Sigmoid colon (tissue), 7 donors: ENCODE data around the gene C1orf35. TPM values are rescaled to one million over a fixed set of nuclear protein-coding genes. Genes with fewer than 3 reads are reported as not detected.

ENCODE experiments used
- DNase-seq: peaks from one replicate; pipeline ENCODE4 v3.0.0-alpha.2; 2019
- H3K27ac ChIP-seq, 4 donors: fragments of 200-600 bp; sonication (generic); one replicate each; pipeline ENCODE4 v1.5.1; 2016 to 2019; ENCODE audit warnings: mild to moderate bottlenecking in 1 of 4
- H3K27me3 ChIP-seq, 3 donors: fragments of 200-600 bp; sonication (generic); one replicate each; pipeline ENCODE4 v1.5.1; 2019; ENCODE audit warnings: mild to moderate bottlenecking in 1 of 3
- H3K36me3 ChIP-seq, 4 donors: fragments of 200-600 bp; sonication (generic); one replicate each; pipeline ENCODE4 v1.5.1; 2016 to 2019
- H3K4me1 ChIP-seq, 4 donors: fragments of 200-600 bp; sonication (generic); one replicate each; pipeline ENCODE4 v1.5.1; 2017 to 2019
- H3K4me3 ChIP-seq, 4 donors: fragments of 200-600 bp; sonication (generic); one replicate each; pipeline ENCODE4 v1.5.1; 2017 to 2019; ENCODE audit warnings: mild to moderate bottlenecking in 2 of 4, moderate library complexity in 1 of 4
- H3K9me3 ChIP-seq, 4 donors: fragments of 200-600 bp in 3 of 4; sonication (generic) in 3 of 4; one replicate each; pipeline versions ENCODE4 v1.5.1 to v1.6.1; 2013 to 2019
- EP300 ChIP-seq, 4 donors: sonication (generic); formaldehyde crosslinking; IDR thresholded peaks; one replicate each; pipeline ENCODE4 v1.6.1; 2017; ENCODE audit warnings: antibody characterized with exemption in 4 of 4
- POLR2A ChIP-seq, 2 donors: fragments of 450-650 bp; IDR thresholded peaks; one replicate each; pipeline ENCODE4 v1.6.1; 2016; ENCODE audit warnings: antibody characterized with exemption in 2 of 2, mild to moderate bottlenecking in 2 of 2, moderate library complexity in 2 of 2
- POLR2AphosphoS5 ChIP-seq, 4 donors: sonication (generic); formaldehyde crosslinking; IDR thresholded peaks; one replicate each; pipeline ENCODE4 v1.6.1; 2017; ENCODE audit warnings: antibody characterized with exemption in 4 of 4
- WGBS, 2 donors: extraction: QIAGEN DNeasy Blood & Tissue Kit; methylation state at CpG; one replicate each; pipeline ENCODE4 v1.1.7; 2013; 5-methylcytosine and 5-hydroxymethylcytosine counted together
- intact Hi-C: fragments of 100-400 bp; cut with DNase I; formaldehyde crosslinking; loops from one replicate; pipeline ENCODE4 v1.15.1; 2023
- polyA plus RNA-seq, 3 donors: library from polyadenylated mRNA; stranded (reverse); fragments of 200-250 nt; gene quantifications; one replicate each; pipeline ENCODE4 v1.2.3, GENCODE V29; 2013
- total RNA-seq, 4 donors: library from RNA; depleted of rRNA; stranded (reverse); fragments of >200 nt; gene quantifications; one replicate each; pipeline ENCODE4 v1.1.0, GENCODE V29; 2016
- TF ChIP-seq, protein P1 (sequence below), 4 experiments: fragments of 450-650 bp in 3 of 4; fragments of 200-600 bp in 1 of 4; IDR thresholded peaks; one replicate each; pipeline ENCODE4 v1.5.1; 2016 to 2019; ENCODE audit warnings: antibody characterized with exemption in 4 of 4, mild to moderate bottlenecking in 3 of 4, moderate library complexity in 2 of 4
- donor health status: healthy with polysubstance abuse.
- donor health status: Bipolar disorder and iron deficiency.
- donor health status: healthy.

Gene C1orf35
- total and polyA plus RNA-seq, 7 donors: 7.8 to 18.1 (median 11.4) TPM

DNA sequence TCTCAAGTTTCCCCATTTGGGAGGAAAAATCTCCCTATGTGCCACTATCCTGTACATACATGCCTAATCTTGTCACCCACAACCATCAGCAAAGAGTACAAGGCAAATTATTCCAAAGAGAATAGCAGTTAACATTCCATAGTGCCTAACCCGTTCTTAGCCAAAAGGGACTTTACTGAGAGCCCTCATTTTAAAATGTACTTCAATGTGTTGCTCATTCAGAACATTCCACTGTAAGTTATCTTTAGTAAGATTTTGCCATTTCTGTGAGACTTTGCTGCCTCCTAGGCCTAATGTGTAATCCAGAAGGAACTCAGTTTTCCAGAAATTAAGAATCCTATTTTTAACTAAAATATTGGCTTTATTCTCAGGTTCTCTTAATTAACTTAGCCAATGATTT lies 17.2 kb upstream of the C1orf35 start:
- H3K9me3 ChIP-seq: no peaks in the 10 kb centered on the region
- WGBS, 2 donors: 88 to 89% methylated on average over 1 of the region's 1 CpG

DNA sequence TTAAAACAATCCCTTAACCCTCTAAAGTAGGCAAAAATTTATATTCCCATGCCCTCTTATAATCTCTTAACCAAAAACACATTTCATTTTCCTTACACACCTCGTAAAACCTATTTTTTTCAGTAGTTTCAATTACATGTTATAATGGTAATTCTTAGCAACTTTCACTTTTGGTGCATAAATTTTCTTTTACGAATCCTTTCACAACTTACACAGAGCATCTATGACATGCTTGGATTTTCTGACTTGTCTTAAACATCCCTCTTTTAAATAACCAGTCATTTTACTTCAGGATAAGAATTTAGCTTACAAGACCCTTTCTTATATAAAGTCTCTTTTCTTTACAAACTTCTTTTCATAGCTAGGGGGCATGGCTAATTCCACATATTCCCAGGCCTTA lies 14.9 kb upstream of the C1orf35 start:
- H3K27me3 ChIP-seq: no peaks in the 10 kb centered on the region
- TF ChIP-seq EP300 (IDR thresholded peaks at IDR 0.05): no peak
- TF ChIP-seq POLR2AphosphoS5 (IDR thresholded peaks at IDR 0.05): no peak
- TF ChIP-seq, protein P1, sequence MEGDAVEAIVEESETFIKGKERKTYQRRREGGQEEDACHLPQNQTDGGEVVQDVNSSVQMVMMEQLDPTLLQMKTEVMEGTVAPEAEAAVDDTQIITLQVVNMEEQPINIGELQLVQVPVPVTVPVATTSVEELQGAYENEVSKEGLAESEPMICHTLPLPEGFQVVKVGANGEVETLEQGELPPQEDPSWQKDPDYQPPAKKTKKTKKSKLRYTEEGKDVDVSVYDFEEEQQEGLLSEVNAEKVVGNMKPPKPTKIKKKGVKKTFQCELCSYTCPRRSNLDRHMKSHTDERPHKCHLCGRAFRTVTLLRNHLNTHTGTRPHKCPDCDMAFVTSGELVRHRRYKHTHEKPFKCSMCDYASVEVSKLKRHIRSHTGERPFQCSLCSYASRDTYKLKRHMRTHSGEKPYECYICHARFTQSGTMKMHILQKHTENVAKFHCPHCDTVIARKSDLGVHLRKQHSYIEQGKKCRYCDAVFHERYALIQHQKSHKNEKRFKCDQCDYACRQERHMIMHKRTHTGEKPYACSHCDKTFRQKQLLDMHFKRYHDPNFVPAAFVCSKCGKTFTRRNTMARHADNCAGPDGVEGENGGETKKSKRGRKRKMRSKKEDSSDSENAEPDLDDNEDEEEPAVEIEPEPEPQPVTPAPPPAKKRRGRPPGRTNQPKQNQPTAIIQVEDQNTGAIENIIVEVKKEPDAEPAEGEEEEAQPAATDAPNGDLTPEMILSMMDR (IDR thresholded peaks at IDR 0.05): no peak
- no peak for TF ChIP-seq POLR2A (IDR thresholded peaks at IDR 0.05)
- no peaks in the 10 kb centered on the region for H3K36me3 ChIP-seq
- 80 to 85% methylated on average over 2 of the region's 2 CpGs for WGBS, 2 donors
- H3K9me3 ChIP-seq: no peaks in the 10 kb centered on the region
- no peak for DNase-seq
- no peak overlapping the region for H3K27ac ChIP-seq
- no peaks in the 10 kb centered on the region for H3K4me1 ChIP-seq
- intact Hi-C loops: no loop called here
- H3K4me3 ChIP-seq: no peak overlapping the region

More for the DNA sequence above, 17.2 kb upstream of the C1orf35 start:
- no peak for DNase-seq
- no peaks in the 10 kb centered on the region for H3K4me1 ChIP-seq
- no peak overlapping the region for H3K27ac ChIP-seq
- no peaks in the 10 kb centered on the region for H3K27me3 ChIP-seq
- no peaks in the 10 kb centered on the region for H3K36me3 ChIP-seq
- intact Hi-C loops: no loop called here
- no peak overlapping the region for H3K4me3 ChIP-seq
- TF ChIP-seq POLR2AphosphoS5 (IDR thresholded peaks at IDR 0.05): no peak
- TF ChIP-seq, protein P1 (IDR thresholded peaks at IDR 0.05): no peak

DNA sequence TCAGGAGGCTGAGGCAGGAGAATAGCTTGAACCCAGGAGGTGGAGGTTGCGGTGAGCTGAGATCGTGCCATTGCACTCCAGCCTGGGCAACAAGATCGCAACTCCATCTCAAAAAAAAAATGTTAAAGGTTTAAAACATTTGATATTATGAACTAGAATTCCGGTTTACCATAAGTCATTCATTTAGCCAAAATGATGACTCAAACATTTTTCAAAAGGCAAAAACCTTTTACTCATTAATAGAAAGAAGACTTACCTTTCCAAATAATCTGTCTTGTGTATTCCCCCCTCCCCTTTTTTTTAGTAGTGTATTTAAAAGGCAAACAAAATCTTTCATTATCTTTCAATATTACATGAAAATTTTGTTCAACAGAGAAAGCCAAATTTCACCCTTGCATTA lies 14.2 kb upstream of the C1orf35 start:
- Histone ChIP-seq H3K27ac (no peak overlapping the region), H3K27me3 (no peaks in the 10 kb centered on the region), H3K4me1 (no peaks in the 10 kb centered on the region), H3K36me3 (no peaks in the 10 kb centered on the region), H3K9me3 (no peaks in the 10 kb centered on the region), H3K4me3 (no peak overlapping the region)
- 95 to 97% methylated on average over 4 of the region's 4 CpGs for WGBS, 2 donors
- TF ChIP-seq, protein P1 (IDR thresholded peaks at IDR 0.05): no peak
- no peak for TF ChIP-seq POLR2AphosphoS5 (IDR thresholded peaks at IDR 0.05)
- TF ChIP-seq POLR2A (IDR thresholded peaks at IDR 0.05): no peak
- no peak for TF ChIP-seq EP300 (IDR thresholded peaks at IDR 0.05)
- DNase-seq: no peak
- intact Hi-C loops: no loop called here

DNA sequence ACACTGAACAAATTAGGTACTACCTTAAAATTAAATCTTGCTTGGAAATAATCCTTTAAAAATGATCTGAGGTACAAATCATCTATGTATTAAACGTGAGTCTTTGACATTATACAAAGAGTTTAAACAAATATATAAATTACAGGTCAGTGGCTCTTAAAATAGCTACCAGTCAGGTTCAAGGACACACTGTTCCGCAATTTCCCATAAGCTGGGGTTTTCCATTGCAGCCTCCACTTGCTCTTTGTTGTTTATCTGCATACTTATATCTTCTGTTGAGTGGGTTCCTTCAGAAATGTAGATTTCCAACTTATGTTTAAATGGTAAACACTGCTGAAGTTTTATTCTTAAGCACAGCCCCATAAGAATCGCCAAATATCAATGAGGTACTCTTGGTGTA lies 11.7 kb upstream of the C1orf35 start:
- DNase-seq: no peak
- Histone ChIP-seq H3K27me3 (no peaks in the 10 kb centered on the region), H3K4me1 (peaks cover 0 to 8% (median 7%) of the 10 kb centered on the region in 4 donors), H3K36me3 (no peaks in the 10 kb centered on the region), H3K27ac (no peak overlapping the region), H3K9me3 (no peaks in the 10 kb centered on the region), H3K4me3 (no peak overlapping the region)
- intact Hi-C loops: no loop called here
- TF ChIP-seq, protein P1 (IDR thresholded peaks at IDR 0.05): no peak
- TF ChIP-seq EP300 (IDR thresholded peaks at IDR 0.05) (no peak), POLR2AphosphoS5 (IDR thresholded peaks at IDR 0.05) (no peak), POLR2A (IDR thresholded peaks at IDR 0.05) (no peak)
- WGBS, 2 donors: 73 to 83% methylated on average over 3 of the region's 3 CpGs

DNA sequence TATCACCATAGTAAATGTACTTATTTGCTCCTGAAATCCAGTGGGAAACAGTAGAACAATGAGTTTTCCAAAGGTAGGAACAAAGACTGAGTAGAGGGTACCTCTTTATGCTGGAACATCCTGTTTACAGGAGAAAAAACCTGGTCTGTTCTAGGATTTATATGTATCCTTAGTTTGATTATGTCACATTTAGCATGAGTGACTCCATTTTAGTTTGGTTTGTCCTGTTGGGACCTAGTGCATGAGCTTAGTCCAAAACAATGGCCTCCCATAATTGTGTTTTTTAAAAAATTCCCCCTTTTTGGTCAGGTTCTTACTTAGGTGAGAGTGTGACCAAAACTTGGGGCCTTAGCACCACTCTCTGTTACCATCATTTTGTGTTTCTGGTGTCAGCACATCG lies 9.5 kb upstream of the C1orf35 start:
- H3K4me1 ChIP-seq: peaks cover 0 to 26% (median 21%) of the 10 kb centered on the region in 4 donors
- intact Hi-C loops: no loop called here
- no peak for DNase-seq
- no peaks in the 10 kb centered on the region for H3K27me3 ChIP-seq
- 83 to 91% methylated on average over 1 of the region's 1 CpG for WGBS, 2 donors
- no peaks in the 10 kb centered on the region for H3K9me3 ChIP-seq
- peaks cover 0 to 5% (median 3%) of the 10 kb centered on the region in 4 donors for H3K36me3 ChIP-seq
- H3K27ac ChIP-seq: no peak overlapping the region
- H3K4me3 ChIP-seq: no peak overlapping the region
- TF ChIP-seq, protein P1 (IDR thresholded peaks at IDR 0.05): no peak
- TF ChIP-seq EP300 (IDR thresholded peaks at IDR 0.05): no peak
- no peak for TF ChIP-seq POLR2A (IDR thresholded peaks at IDR 0.05)
- TF ChIP-seq POLR2AphosphoS5 (IDR thresholded peaks at IDR 0.05): no peak
